ENCODE results near the gene CETN3.
"Not testable (repeated sequence)": the region's sequence is repeated elsewhere in the genome, so short reads cannot be mapped to it uniquely, and the experiment has no call there.

Gene CETN3

DNA sequence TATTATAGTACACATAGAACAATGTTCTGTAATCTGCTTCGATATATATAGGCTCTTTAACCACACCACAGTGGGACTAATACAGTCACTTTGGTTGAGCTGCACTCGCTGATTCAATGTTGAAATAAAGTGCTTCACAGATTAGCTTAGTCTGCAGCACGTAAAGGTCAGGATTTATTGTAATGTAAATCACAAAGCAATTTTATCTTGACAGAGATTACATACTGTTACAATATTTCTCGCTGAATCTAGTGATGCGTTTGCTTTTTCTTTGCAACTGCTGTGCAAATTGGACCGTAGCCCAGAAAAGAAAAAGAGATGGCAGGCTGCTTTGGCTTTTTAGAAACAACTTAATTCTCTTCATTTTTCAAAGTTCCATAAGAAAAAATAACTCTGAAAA, 52.9 kb downstream of the CETN3 start:
- no peak overlapping the region for H3K9ac ChIP-seq (ENCODE audit: low read length)
- H3K9me3 ChIP-seq (ENCODE audit: control insufficient read depth, insufficient read depth, low read depth, low read length): no peaks in the 10 kb centered on the region
- H3K4me3 ChIP-seq (ENCODE audit: low read depth, low read length): no peak overlapping the region
- no peak overlapping the region for H3K27ac ChIP-seq (ENCODE audit: low read depth, low read length)
- H3K27me3 ChIP-seq (ENCODE audit: control insufficient read depth, insufficient read depth, low read length): no peaks in the 10 kb centered on the region
- no peaks in the 10 kb centered on the region for H3K36me3 ChIP-seq (ENCODE audit: control insufficient read depth, insufficient read depth, low read length)
- H3K4me1 ChIP-seq (ENCODE audit: control insufficient read depth, insufficient read depth, low read length): peaks cover 5% of the 10 kb centered on the region; the same call in 1 of the 2 replicates

DNA sequence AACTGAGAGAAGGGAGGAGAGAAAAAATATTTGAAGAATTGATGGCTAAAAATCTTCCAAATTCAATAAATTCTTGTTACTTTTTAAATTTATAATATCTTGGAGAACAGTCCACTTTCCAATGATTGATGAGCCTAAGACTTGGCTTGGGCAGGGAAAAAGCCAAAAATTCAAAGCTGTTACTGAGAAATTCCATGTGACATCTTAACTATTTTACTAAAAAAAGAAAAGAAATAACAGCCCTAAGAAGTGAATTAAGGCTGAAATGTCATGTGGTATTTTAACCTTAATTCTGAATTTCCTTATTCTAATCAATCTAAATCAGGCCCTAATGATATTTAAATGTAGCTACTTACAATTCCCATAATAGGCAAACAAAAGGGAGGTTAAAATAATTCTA, 53.4 kb downstream of the CETN3 start:
- Histone ChIP-seq H3K9ac (ENCODE audit: low read length) (no peak overlapping the region), H3K4me1 (ENCODE audit: control insufficient read depth, insufficient read depth, low read length) (peaks cover 5% of the 10 kb centered on the region; the same call in 1 of the 2 replicates), H3K27ac (ENCODE audit: low read depth, low read length) (no peak overlapping the region), H3K27me3 (ENCODE audit: control insufficient read depth, insufficient read depth, low read length) (no peaks in the 10 kb centered on the region), H3K4me3 (ENCODE audit: low read depth, low read length) (no peak overlapping the region), H3K36me3 (ENCODE audit: control insufficient read depth, insufficient read depth, low read length) (no peaks in the 10 kb centered on the region), H3K9me3 (ENCODE audit: control insufficient read depth, insufficient read depth, low read depth, low read length) (no peaks in the 10 kb centered on the region)

DNA sequence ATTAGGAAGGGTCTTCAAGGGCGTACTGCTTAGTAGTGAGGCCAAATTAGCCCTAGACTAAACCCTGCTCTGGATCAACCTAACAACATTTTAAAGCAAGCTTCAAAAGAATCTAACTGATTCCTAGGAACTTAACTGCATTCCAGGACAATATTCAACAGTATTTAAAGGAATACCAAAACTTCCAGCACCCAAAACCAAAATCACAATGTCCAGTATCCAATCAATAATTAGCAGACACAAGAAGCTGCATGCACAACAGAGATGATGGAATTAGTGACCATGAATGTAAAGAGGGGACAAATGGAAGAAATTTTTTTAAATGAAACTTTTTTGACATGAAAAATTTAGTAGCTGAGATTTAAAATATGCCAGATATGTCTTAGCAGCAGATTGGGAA, 53.9 kb downstream of the CETN3 start:
- Histone ChIP-seq H3K4me1 (ENCODE audit: control insufficient read depth, insufficient read depth, low read length) (peaks cover 5% of the 10 kb centered on the region; the same call in 1 of the 2 replicates), H3K9me3 (ENCODE audit: control insufficient read depth, insufficient read depth, low read depth, low read length) (no peaks in the 10 kb centered on the region), H3K27me3 (ENCODE audit: control insufficient read depth, insufficient read depth, low read length) (no peaks in the 10 kb centered on the region), H3K36me3 (ENCODE audit: control insufficient read depth, insufficient read depth, low read length) (no peaks in the 10 kb centered on the region), H3K9ac (ENCODE audit: low read length) (no peak overlapping the region), H3K4me3 (ENCODE audit: low read depth, low read length) (no peak overlapping the region), H3K27ac (ENCODE audit: low read depth, low read length) (no peak overlapping the region)

DNA sequence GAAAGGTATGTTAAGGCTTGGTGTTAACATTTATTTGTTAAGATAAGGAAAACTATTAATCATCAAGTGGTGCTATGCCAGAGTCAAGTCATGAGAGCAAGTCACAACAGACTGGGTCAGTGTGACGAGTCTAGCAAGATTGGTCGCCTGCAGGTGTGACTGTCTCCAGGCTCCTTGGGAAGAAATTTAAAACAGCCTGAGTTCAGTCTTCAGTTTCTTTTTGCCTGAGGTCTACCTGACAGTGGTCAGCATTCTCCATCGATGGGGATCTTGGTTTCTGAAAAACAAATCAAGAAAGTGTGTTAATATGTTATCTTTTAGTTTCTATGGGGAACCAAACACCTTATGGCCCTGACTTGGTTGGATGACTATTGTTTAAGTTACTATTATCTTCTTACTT, 56.3 kb downstream of the CETN3 start:
- Histone ChIP-seq H3K4me1 (ENCODE audit: control insufficient read depth, insufficient read depth, low read length) (no peaks in the 10 kb centered on the region), H3K4me3 (ENCODE audit: low read depth, low read length) (no peak overlapping the region), H3K9ac (ENCODE audit: low read length) (no peak overlapping the region), H3K9me3 (ENCODE audit: control insufficient read depth, insufficient read depth, low read depth, low read length) (no peaks in the 10 kb centered on the region), H3K36me3 (ENCODE audit: control insufficient read depth, insufficient read depth, low read length) (no peaks in the 10 kb centered on the region), H3K27me3 (ENCODE audit: control insufficient read depth, insufficient read depth, low read length) (no peaks in the 10 kb centered on the region), H3K27ac (ENCODE audit: low read depth, low read length) (no peak overlapping the region)

DNA sequence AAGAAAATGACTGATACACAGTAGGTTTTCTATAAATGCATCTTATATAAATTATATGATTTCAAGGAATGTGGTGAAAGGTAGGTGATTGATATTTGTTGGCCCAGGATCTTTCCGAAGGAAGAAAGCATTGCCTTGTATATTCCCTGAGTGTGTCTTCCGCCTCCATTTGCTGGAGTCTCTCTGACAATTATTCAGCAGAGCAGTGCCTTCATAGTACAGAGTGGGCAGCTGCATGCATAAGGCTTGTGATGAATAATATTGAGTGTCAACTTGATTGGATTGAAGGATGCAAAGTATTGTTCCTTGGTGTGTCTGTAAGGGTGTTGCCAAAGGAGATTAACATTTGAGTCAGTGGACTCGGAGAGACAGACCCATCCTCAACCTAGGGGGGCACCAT, 58.5 kb downstream of the CETN3 start:
- Histone ChIP-seq H3K36me3 (ENCODE audit: control insufficient read depth, insufficient read depth, low read length) (no peaks in the 10 kb centered on the region), H3K9me3 (ENCODE audit: control insufficient read depth, insufficient read depth, low read depth, low read length) (no peaks in the 10 kb centered on the region), H3K4me3 (ENCODE audit: low read depth, low read length) (no peak overlapping the region), H3K27me3 (ENCODE audit: control insufficient read depth, insufficient read depth, low read length) (no peaks in the 10 kb centered on the region), H3K27ac (ENCODE audit: low read depth, low read length) (no peak overlapping the region), H3K9ac (ENCODE audit: low read length) (no peak overlapping the region), H3K4me1 (ENCODE audit: control insufficient read depth, insufficient read depth, low read length) (no peaks in the 10 kb centered on the region)

DNA sequence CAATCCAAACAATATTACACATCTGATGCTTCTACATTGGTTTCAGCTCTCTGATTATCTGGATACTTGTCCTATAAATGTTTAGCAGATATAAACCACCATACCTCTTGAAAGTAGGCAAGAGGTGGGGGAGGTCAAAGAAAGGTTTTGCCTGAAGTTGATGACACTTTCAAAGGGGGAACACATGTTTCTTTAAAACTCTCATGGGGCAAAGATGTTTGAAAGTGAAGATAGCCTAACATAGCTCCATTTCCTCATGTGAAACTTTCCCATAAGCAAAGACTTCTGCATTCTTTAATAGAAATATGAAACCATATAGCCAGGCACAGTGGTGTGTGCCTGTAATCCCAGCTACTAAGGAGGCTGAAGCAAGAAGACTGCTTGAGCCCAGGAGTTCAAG, 62.1 kb downstream of the CETN3 start:
- no peak overlapping the region for H3K27ac ChIP-seq (ENCODE audit: low read depth, low read length)
- no peak overlapping the region for H3K4me3 ChIP-seq (ENCODE audit: low read depth, low read length)
- H3K4me1 ChIP-seq (ENCODE audit: control insufficient read depth, insufficient read depth, low read length): no peaks in the 10 kb centered on the region
- H3K9me3 ChIP-seq (ENCODE audit: control insufficient read depth, insufficient read depth, low read depth, low read length): no peaks in the 10 kb centered on the region
- no peaks in the 10 kb centered on the region for H3K27me3 ChIP-seq (ENCODE audit: control insufficient read depth, insufficient read depth, low read length)
- H3K9ac ChIP-seq (ENCODE audit: low read length): no peak overlapping the region
- H3K36me3 ChIP-seq (ENCODE audit: control insufficient read depth, insufficient read depth, low read length): no peaks in the 10 kb centered on the region

DNA sequence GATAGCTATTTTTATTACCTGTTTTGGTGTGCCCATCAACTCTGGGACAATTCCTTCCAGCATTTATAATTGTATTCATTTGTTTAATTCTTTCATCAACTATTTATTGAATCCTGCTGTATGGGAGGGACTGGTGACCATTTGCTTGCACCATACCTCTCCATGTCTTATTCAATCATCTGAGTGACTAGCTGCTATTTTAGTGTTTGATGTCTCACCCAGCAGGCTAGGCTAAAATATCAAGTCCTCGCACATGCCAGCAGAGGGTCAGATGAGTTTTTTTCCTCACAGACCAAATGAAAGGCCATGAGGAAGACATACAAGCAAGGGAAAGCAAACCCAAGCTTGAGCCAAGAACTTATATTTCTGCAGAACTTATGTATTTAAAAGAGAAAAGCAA, 63.9 kb downstream of the CETN3 start:
- no peak overlapping the region for H3K9ac ChIP-seq (ENCODE audit: low read length)

DNA sequence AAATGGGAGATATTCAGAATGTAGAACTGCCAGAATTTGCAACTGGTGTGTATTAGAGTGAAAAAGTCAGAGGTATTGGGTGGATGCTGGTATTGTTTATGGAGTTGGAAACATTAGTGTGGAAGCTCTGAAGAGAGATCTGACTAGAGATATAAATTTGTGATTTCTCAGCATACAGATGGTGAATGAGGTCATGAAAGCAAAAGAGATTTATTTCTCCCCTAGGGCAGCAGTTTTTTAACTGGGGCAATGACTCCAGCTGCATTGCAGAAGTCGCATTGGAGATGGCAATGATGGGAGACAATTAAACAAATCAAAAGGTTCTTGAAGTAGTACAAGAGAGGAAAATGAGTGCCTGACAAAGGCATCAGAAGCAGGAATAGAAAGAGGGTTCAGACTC, 64.9 kb downstream of the CETN3 start:
- Histone ChIP-seq H3K9ac (ENCODE audit: low read length) (no peak overlapping the region), H3K27me3 (ENCODE audit: control insufficient read depth, insufficient read depth, low read length) (no peaks in the 10 kb centered on the region), H3K4me1 (ENCODE audit: control insufficient read depth, insufficient read depth, low read length) (no peaks in the 10 kb centered on the region), H3K27ac (ENCODE audit: low read depth, low read length) (no peak overlapping the region), H3K9me3 (ENCODE audit: control insufficient read depth, insufficient read depth, low read depth, low read length) (no peaks in the 10 kb centered on the region), H3K36me3 (ENCODE audit: control insufficient read depth, insufficient read depth, low read length) (no peaks in the 10 kb centered on the region), H3K4me3 (ENCODE audit: low read depth, low read length) (no peak overlapping the region)

More for the DNA sequence above, 63.9 kb downstream of the CETN3 start:
- Histone ChIP-seq H3K27me3 (ENCODE audit: control insufficient read depth, insufficient read depth, low read length) (no peaks in the 10 kb centered on the region), H3K4me3 (ENCODE audit: low read depth, low read length) (no peak overlapping the region), H3K9me3 (ENCODE audit: control insufficient read depth, insufficient read depth, low read depth, low read length) (no peaks in the 10 kb centered on the region), H3K36me3 (ENCODE audit: control insufficient read depth, insufficient read depth, low read length) (no peaks in the 10 kb centered on the region), H3K27ac (ENCODE audit: low read depth, low read length) (no peak overlapping the region), H3K4me1 (ENCODE audit: control insufficient read depth, insufficient read depth, low read length) (no peaks in the 10 kb centered on the region)

DNA sequence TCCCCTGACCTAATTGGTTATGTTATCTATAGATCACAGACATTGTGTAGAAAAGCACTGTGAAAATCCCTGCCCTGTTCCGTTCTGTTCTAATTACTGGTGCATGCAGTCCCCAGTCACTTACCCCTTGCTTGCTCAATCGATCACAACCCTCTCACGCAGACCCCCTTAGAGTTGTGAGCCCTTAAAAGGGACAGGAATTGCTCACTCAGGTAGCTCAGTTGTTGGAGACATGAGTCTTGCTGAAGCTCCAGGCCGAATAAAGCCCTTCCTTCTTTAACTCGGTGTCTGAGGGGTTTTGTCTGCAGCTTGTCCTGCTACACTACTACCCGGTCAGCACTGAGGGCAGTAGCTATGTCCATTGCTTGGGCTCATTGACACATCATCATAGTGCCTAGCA, 65.8 kb downstream of the CETN3 start:
- not testable (repeated sequence) for H3K9ac ChIP-seq (ENCODE audit: low read length); H3K4me3 ChIP-seq (ENCODE audit: low read depth, low read length); H3K27me3 ChIP-seq (ENCODE audit: control insufficient read depth, insufficient read depth, low read length); H3K36me3 ChIP-seq (ENCODE audit: control insufficient read depth, insufficient read depth, low read length); H3K4me1 ChIP-seq (ENCODE audit: control insufficient read depth, insufficient read depth, low read length); H3K27ac ChIP-seq (ENCODE audit: low read depth, low read length); H3K9me3 ChIP-seq (ENCODE audit: control insufficient read depth, insufficient read depth, low read depth, low read length)

DNA sequence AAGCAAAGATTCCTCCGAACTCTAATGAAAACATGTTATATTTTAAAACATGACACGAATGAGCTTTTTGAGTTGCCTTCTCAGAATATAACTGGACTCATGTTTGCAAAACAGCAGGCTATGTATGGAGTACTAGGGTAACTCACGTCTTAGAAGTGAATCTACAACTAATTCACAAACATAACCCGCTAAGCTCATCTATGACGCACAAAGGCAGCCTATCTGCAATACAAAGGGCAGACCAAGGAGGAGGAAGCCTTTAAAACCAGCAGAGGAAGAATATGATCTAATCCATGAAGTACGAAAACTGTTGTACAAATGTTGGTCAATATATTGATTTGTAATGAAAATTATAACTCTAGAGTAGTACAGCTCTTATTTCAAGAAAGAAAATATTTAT, 67.0 kb downstream of the CETN3 start:
- Histone ChIP-seq H3K4me3 (ENCODE audit: low read depth, low read length) (no peak overlapping the region), H3K9me3 (ENCODE audit: control insufficient read depth, insufficient read depth, low read depth, low read length) (no peaks in the 10 kb centered on the region), H3K36me3 (ENCODE audit: control insufficient read depth, insufficient read depth, low read length) (no peaks in the 10 kb centered on the region), H3K27ac (ENCODE audit: low read depth, low read length) (no peak overlapping the region), H3K4me1 (ENCODE audit: control insufficient read depth, insufficient read depth, low read length) (no peaks in the 10 kb centered on the region), H3K27me3 (ENCODE audit: control insufficient read depth, insufficient read depth, low read length) (no peaks in the 10 kb centered on the region), H3K9ac (ENCODE audit: low read length) (no peak overlapping the region)
